GM21528 (cell line): ENCODE measurements around the gene NPBWR2.
"Not testable (repeated sequence)": the region's sequence is repeated elsewhere in the genome, so short reads cannot be mapped to it uniquely, and the experiment has no call there.

Experiments used
- ATAC-seq: cut with Tn5 transposase; IDR thresholded peaks from one replicate; pipeline ENCODE4 v1.9.1; 2021; ENCODE audit warnings: mild to moderate bottlenecking, moderate library complexity; ENCODE audit not compliant: unreplicated experiment, low FRiP score

The NPBWR2 gene

DNA sequence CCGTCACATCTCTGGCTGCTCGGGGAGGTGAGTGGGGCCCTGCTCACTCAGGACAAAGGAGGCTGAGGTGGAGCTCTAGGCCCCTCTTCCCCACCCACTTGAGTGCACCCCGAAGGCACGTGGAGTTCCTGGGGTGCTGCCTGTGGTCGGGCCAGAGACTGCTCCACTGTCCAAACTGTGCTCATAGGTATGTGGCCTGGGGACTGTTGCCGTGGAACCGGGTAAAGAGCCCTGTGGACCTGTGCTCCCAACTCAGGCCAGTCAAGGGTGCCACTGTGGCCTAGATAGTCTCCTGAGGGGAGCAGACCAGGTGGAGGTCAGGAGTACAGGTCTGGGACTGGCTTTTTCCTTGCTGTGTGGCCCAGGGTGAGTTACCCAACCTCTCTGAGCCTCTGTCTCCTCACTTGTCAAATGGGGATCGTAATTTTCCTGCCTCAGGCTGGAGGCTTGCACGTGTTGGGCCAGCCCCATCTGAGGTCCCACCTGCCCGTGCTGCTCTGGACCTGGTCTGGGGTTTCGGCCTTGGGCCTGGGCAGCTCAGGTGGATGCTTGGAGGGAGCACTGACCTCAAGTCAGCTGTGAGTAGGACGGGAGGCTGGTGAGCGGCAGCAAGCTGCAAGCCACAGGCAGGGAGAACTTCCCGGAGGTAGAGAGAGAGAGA lies 12.4 kb upstream of the NPBWR2 start:
- ATAC-seq: no peak

DNA sequence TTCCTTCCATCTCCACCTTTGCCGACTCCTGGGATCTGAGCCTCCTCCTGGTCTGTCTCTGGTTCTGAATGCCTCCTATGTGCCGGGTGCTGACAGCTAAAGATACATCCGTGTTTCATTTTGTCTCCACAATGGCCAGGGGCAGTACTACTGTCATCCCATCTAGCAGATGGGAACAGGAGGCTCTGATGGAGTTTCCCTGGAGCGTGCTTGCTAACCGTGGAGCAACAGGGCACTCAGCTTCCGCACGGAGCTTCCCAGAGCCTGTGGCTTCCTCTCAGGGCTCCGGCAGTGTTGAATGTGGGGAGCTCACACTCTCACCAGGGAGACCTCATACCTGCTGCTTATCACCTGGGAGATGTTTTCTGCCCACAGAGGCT lies 11.9 kb upstream of the NPBWR2 start:
- no peak for ATAC-seq

DNA sequence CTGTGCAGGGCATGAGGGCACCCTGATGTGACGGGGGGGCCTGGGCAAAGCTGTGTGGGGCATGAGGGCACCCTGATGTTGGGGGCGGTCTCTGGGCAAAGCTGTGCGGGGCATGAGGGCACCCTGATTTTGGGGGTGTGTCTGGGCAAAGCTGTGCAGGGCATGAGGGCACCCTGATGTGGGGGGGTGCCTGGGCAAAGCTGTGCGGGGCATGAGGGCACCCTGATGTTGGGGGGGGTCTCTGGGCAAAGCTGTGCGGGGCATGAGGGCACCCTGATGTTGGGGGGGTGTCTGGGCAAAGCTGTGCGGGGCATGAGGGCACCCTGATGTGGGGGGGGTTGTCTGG lies 10.0 kb upstream of the NPBWR2 start:
- ATAC-seq: not testable (repeated sequence)

DNA sequence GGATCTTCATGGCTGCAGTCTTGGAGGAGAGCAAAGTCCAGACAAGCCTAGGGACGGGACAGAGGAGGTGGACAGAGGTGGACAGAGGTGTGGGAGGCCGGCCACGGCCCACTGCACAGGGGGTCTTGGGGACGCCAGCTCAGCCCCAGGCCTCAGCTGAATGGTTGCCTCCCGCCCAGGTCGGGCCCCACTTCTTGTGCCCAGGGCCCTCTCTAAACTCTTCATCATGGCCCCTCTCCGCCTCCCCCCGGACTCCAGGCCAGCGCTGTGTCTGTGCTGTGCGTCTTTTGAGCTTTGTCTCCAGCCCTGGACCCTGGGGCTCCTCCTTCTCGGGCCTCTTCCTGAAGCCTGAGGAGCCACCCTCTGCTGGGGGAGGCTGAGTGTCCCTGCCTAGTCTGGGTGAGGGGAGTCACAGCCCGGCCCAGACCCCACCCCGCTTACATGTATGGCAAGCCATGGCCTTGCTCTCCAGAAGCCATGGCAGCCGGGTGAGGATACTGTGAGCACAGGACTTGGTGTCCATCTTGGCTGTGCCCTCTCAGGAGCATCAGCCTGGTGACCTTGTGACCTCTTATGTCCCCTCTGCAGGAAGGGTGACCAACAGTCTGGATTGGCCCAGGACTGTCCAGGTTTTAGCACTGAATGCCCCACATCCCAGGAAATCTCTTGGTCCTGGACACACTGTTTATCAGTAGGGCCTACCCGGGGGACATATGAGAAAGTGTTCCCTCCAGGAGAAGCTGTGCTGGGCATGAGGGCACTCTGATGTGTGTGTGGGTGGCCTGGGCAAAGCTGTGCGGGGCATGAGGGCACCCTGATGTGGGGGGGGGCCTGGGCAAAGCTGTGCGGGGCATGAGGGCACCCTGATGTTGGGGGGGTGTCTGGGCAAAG lies 9.4 kb upstream of the NPBWR2 start:
- ATAC-seq: no peak

DNA sequence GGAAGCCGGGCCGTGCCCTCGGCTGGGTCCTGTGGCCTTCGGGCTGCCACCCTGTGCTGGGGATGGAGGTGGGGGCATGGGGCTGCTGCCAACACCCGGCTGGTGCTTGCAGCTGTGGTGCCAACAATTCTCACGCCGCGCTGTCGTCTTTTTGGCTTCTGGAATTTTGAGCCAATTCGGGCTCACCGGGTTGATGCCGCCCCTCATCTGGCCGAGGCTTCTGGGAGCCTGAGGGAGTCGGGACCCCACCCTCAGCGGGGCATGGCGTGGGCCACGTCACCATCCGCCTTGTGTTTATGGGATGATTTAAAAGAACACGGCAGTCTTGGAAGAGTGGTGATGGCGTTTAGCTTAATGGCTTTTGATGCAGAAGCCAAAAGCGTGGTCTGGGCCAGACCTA lies 8.7 kb upstream of the NPBWR2 start:
- no peak for ATAC-seq

DNA sequence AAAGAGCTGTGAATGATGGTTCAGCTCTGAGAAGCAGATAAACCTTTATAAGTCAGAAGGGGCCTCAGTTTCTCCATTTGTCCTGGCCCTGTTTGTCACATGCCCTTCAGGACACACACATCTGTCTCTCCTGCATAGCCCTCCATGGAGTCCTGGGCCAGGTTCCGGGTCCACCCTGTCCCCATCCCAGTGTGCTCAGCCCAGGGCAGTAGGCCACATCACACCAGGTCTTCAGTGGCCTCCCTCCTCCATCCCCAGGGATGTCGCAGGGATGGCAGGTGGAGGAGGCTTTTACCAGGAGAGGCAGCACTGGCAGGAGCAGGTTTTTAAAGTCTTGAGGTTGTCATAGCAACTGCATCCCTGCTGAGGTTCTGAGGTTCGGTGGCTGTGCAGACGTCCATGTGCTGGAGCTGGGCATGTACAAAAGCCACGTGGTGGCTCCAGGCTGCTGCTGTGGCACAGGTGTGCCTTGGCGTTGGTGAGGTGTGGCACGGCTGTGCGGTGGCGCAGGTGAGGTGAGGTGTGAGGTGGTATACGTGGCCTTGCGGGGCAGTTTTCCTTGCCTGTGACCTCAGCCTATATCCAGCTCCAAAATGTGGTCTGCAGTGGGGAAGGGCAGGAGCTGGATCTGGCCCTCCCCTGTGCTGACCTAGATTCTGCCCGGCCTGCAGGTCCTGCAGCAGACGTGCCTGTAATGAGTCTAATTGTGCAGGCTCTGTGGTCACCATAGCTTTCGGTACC lies 8.0 kb upstream of the NPBWR2 start:
- ATAC-seq: no peak

DNA sequence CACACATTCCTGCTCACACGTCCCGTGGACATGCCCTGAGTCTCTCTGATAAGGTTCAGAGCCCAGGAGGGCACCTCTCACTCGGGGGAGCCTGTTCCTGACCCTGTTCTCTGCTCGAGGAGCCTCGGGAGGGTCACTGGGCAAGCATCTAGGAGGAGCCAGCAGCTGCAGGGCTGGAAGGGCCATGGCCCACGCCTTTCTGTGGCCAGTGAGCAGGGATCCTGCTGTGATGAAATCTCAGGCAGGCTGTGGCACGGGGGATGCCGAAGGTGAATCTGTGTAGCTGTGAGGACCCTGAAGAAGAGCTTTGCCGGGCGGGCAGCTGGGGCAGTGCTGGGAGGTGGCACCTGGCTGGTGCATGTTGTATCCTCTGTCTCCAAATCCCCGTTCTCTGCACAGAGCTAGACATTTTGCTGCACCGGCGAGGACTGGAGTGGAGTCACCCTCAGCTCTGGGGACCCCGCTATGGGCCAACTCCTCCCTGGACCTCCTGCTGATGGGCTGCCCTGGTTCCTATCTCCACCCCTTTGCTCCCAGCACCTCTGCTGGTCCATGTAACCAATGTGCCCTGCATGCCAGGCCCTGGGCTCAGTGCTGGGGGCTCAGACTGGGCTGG lies 7.1 kb upstream of the NPBWR2 start:
- ATAC-seq: no peak

DNA sequence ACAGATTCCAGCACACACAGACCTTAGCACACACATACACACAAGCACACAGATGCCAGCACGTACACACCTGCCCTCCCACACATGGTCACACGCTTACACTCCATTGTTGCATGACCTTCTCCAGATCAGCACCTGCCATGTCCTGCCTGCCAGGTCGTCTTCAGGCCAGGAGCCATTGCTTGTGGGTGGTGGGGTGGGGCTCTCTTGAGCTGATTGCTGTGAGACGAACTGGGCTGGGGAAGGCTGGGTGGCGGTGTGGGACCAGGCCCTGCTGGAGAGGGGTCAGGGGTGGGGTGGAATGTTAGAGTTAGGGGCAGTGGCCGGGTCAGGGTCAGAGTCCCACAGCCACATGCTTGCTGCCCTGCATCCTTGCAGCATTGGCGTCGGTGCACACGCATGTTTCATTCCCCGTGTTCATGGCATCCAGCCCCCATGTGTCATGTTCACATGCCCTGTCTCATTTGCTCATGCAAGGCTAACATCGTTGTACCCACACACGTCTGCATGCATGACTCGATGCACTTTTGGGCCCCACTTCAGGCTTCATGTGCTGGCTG lies 6.5 kb upstream of the NPBWR2 start:
- ATAC-seq: no peak

DNA sequence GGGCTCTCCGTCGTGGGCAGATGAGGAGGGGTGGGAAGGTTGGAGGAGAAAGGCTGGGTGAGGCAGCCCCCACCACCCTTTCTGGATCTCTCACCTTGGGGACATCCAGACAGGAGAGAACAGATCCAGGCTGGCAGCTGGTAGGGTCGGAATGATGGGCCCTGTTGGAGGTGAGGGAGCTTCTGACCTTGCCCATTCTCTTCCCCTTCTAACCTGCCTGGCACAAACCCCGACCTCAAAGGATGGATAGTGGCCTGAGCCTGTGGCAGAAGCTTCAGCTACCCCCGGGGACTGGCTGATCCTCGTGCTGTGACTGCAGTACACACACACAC lies 6.0 kb upstream of the NPBWR2 start:
- ATAC-seq: no peak

DNA sequence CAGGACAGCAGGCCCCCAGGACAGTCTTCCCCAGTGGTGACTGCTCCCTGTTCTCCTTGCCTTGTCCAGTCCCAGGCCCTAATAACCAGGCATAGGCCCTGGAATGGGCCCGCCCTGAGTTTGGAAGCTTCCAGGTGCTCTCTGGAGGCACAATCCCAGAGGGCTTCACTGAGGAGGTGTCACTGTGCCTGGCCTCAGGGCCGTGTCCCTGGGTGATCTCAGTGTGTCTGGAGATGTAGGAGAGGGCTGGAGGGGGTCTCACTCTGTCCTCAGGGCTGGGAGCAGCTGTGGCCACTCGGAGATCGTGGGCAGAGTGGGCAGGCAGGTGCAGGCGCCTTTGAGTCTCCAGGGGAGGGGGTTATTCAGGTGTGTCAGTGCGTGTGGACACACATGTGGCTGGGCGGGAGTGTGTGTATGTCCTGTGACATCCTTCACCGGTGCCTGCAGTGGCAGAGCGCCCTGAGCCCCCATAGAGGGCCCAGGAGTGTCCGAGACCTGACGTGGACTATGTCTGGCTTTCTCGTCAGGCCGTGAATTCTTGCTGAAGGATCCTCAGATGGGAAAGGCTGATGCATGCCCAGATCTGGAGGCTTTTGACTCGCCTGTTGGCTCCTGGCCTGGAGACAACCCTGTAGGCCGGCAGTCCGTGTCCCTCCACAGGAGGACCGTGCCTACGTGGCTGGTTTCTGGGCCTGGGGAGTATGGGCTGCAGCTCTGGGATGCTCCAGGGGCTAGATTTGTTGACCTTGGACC lies 5.5 kb upstream of the NPBWR2 start:
- no peak for ATAC-seq

DNA sequence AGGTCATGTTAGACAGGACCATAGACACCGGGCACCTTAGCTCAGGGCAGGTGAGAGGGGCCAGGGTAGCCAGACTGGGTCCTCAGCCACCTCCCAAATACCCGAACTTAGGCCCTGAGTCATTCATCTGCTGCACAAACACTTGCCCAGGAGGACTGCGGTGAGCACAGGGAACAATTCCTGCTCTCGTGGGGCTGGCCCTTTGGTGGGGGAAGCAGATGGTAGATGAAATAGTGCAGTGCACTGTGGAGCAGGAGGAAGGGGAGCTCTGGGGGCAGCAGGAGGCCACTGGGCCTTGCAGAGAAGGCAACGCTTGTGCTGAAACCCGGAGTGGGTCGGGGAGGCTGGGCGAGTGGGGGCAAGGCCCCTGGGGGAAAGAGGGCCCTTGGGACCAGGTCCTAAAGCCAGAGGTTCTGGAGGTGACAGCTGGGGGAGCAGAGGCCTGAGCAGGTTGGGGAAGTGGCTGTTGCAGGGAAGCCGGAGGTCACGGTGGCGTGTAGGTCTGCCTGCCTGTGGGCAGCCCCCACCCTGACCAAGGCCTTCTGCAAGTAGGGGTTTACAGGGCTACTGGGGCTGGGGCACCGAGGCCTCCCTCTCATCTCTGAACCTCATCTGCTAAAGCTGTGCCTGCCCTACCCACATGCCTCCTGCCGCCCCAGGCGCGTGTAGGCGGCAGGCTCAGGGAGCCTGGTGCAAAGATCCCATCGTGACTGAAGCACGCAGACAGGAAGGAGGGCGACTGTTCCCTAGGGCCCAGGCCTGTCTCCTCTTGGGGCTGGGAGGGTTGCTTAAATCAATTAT lies 4.7 kb upstream of the NPBWR2 start:
- ATAC-seq: no peak

DNA sequence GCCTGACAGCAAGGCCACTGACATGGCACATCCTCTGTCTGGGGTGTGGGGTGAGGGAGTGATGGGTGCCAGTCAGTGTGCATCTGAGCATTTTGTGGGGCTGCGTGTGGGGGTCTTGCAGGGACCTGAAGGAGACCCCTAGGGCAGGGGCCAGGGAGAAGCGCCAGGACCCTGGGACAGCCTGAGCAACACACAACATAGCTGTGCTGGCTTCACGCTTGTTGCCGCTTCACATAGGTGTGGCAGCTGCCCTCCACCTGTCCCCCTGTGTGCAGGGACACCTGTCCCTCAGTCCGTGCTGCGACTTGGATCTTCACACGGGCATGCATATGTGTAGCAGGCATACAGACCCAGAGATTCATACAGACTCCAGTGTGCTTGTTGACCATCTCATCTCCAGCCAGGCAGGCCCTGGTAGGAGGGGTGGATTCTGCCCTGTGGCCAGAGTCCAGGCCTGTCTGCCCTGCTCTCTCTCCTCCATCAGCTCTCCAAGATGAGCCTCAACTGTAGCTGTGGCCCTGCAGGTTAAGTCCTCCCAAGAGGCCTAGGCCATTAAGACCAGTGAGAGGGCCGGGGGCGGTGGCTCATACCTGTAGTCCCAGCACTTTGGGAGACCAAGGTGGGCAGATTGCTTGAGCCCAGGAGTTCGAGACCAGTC lies 3.2 kb upstream of the NPBWR2 start:
- ATAC-seq: no peak

DNA sequence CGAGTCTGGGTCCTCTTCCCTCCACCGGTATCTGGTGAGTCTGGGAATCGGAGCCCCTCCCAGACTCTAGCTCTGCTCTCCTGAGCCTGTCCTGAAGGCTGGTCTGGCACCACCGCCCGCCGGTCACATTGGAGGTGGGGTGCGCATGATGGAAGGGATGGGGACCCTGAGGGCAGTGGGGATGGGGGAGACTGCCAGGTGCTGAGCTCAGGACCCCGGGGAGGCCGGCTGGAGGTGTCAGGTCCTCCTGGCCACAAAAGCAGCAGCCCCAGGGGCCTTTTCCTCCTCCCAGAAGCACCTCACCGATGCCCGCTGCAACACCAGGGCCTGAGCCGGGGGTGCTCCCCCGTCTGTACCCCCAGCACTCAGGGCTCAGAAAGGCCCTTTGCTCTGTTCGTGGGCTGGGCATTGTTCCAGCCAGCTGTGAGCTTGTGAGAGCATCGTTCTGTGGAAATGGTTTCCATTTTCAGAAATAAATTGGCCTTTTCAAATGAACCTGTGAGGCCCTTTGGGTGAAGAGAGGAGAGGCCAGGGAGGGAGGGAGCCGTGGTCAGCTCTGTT lies 2.5 kb upstream of the NPBWR2 start:
- ATAC-seq: no peak

DNA sequence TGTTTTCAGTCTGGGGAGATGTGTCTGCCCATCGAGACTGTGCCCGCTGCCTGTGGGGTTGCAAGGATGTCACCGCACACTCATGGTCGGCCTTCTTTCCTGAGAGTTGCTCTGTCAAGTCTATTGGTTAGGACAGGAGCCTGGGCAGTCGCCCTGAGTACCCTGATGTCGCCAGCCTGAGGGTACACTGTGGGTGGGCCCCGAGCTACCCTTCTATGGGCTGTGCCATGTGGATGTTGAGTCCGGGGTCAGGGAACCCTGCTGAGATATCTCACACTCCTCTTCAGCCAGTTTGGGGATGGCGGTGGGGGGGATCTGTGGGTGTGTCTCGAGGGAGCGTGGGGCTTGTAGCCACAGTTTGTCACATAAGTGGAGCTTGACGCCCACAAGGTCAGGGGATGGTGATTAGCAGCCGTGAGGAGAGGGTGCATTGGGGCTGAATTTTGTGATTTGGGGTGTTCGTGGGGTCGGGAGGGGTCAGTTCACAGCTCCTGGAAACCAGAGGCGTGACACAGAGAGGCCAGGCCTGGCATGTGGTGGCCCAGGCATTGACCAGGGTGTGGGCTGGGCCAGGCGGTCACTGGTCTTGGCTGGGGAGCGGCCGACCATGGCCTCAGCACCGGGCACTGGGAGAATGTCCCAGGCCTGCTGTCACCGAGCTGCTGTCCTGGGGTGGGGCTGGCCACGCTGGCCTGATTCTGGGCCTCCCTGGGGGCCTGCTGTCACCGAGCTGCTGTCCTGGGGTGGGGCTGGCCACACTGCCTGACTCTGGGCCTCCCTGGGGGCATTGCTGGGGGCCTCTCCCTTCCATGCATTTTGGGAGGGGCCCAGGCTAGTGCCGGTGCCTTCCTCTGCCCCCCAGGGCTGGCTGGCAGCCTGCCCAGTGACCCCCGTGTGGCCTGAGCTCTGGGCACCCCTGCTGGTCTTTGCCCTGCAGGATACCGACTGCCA lies 1.6 kb upstream of the NPBWR2 start:
- no peak for ATAC-seq

DNA sequence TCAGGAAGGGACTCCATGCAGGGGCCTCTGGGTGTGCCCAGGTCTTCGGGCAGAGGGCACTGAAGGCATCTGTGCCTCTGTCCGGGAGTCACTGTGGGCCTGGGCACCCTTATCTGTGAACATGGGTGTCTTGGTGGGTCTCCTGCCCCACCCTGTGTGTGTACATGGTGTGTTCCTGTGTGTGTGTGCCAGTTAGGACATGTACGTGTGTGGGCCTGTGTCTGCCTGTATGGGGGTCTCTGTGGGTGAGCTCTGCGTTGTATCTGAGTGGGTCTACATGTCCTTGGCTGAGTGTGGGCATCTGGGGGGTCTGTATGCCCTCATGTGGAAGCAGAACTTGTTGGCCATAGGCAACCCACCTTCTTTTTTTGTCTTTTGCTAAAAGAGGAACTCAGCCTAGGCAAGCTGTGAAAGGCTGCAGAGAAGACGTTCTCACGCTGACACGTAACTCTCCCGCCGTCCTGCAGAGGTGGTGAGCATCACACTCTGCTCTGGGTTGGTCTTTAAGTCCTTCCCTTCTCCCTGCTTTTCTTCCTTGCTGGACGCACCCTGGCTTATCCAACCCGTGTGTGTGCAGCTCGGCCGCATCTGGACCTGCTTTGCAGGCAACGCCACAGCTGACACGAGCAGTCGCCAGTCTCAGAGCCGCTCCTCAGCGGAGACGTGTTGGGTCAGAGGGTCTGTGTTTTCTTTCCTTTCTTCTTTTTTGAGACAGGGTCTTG lies 532 bp upstream of the NPBWR2 start:
- no peak for ATAC-seq

DNA sequence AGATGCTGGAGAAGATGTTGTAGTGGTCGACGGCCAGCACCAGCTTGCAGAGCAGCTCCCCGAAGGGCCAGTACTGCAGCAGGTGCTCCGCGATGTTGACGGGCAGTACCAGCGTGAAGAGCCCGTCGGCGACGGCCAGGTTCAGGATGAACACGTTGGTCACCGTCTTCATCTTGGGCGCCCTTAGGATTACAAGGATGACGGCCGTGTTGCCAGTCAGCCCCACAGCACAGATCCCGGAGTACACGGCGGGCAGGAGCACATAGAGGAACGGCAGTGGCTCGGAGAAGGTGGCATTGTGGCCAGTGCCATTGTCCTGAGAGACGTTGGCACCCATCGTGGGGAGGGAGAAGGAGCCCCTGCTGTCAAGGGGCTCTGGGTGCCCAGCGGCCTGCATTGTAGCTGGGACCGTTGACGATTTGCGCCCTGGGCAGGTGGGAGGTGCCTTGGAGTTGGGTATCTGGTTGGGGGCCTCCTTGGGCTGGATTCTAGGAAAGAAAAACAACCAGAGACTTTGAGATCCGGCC lies 867 bp downstream of the NPBWR2 start:
- ATAC-seq: no peak
